GM19025 (cell line): ENCODE results near the gene YDJC.
"Not testable (repeated sequence)": the region's sequence is repeated elsewhere in the genome, so short reads cannot be mapped to it uniquely, and the experiment has no call there.

Experiments
- ATAC-seq: cut with Tn5 transposase; IDR thresholded peaks from one replicate; pipeline ENCODE4 v1.9.1; 2021; ENCODE audit warnings: mild to moderate bottlenecking, low read depth, moderate library complexity; ENCODE audit not compliant: unreplicated experiment

The YDJC gene, protein sequence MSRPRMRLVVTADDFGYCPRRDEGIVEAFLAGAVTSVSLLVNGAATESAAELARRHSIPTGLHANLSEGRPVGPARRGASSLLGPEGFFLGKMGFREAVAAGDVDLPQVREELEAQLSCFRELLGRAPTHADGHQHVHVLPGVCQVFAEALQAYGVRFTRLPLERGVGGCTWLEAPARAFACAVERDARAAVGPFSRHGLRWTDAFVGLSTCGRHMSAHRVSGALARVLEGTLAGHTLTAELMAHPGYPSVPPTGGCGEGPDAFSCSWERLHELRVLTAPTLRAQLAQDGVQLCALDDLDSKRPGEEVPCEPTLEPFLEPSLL

DNA sequence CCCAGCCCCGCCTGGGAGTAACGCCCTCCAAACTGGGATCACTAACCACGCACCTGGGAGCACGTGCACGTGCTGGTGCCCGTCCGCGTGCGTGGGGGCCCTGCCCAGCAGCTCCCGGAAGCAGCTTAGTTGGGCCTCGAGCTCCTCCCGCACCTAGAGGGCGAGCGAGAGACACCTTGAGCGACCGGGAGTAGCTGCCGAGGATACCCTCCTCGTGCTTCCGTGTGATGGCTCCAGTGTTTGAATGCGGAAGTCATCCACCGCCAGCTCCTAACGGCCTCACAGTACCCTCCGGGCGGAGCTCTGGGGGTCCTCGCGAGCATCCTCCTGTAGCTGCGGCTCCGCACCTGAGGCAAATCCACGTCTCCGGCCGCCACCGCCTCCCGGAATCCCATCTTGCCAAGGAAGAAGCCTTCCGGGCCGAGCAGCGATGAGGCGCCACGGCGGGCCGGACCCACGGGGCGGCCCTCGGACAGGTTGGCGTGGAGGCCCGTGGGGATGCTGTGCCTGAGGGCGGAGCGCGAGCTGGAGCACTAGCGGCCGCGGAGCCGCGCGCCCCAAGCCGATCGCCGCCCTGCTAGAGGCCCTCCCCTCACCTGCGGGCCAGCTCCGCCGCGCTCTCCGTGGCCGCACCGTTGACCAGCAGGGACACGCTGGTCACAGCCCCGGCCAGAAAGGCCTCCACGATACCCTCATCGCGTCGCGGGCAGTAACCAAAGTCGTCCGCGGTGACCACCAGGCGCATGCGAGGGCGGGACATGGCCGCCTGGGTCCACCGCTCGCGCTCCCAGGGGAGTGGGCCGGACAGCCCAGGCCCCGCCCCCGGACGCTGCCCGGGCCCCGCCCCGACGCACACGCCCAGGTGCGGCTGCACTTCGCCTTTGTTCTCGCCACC lies at the start of gene YDJC:
YDJC (minus strand) TSS at position 768 of the 895 bp plus-strand sequence; CDS start at position 760, 8 bp downstream.
- peak; percentile 72 for ATAC-seq

DNA sequence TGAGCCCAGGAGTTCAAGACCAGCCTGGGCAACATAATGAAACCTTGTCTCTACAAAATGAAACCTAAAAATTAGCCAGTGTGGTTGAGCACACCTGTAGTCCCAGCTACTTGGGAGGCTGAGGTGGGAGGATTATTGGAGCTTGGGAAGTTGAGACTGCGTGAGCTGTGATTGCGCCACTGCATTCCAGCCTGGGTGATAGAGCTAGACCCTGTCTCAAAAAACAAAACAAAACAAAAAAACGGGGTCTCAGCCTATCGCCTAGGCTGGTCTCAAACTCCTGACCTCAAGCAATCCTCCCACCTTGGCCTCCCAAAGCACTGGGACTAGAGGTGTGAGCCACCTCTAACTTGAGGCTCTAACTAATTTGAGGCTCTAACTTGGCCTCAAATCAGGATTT lies 49.6 kb upstream of the YDJC start:
- ATAC-seq = no peak

DNA sequence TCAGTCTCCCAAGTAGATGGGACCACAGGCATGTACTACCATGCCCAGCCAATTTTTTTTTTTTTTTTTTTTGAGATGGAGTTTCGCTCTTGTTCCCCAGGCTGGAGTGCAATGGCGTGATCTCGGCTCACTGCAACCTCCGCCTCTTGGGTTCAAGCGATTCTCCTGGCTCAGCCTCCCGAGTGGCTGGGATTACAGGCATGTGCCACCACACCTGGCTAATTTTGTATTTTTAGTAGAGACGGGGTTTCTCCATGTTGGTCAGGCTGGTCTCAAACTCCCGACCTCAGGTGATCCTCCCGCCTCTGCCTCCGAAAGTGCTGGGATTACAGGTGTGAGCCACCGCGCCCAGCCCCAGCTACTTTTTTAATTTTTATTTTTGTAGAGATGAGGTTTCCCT lies 49.0 kb upstream of the YDJC start:
- ATAC-seq = not testable (repeated sequence)

DNA sequence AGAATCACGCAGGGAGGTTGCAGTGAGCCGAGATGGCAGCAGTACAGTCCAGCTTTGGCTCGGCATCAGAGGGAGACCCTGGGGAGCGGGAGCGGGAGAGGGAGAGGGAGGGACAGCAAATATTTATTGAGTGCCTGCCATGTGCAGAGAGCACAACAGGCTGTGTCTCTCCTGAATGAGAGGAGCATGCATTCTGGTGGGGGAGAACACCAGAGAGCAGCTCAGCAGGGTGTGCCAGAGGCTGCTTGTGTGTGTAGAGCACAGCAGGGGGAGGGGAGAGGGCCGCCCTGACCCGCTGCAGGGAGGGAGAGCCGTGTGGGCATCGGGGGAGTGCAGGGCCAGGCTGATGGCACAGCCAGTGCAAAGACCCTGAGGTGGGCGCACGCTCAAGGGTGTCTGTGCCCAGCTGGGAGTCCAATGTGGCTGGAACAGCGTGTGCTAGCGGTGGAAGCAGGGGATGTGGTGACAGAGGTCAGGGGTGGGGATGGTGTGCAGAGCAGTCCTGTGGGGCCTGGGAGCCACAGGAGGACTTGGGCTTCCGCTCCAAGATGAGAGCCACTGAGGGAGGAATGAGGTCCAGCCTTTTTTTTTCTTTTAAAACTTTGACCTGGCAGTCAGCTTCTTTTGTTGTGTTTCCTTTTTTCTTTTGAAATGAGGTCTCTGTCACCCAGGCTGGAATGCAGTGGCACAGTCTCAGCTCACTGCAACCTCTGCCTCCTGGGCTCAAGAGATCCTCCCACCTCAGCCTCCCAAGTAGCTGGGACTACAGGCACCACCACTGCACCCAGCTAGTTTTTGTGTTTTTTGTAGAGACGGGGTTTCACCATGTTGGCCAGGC lies 48.0 kb upstream of the YDJC start:
- ATAC-seq = no peak

GRCh38 chr22:21674638-21675245 lies 44.9 kb upstream of the YDJC start:
- no peak for ATAC-seq

DNA sequence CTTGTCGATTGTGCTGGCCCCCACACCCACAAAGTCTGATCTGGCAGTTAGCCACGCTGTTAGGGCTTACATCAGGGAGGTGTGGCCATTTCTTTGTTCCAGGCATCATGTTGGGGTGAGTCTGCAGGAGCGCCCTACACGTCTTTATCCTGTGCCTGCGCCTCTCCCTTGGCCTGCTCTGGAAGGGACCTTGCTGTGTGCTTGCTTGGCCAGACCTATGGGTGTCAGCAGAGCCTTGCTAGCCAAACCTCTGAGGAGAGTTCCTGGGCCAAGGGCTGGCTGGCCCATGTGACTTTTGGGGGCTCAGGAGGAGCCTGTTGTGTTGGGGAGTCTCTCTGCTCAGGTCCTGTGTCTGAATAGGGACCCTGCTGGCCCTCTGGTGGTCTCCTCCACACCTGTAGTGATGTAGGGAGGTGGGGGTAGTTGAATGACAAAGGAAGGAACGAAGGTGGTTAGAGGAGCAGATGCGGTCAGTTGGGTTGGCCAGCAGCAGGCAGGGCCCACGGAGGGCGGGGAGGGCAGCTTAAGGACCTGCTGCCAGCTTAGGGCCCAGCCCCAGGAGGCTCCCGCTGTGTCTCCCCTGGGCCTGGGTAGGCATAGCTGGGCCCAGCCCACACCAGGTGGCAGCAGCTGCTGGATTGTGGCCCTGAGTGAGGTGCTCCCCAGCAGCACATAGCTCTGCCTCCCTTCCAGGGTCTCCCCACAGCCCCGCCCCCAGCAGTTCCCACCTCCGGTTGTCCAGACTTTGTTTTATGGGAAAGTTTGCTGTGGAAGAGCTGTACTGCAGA lies 43.9 kb upstream of the YDJC start:
- no peak for ATAC-seq

- ATAC-seq = no peak
These were observed 42.3 kb upstream of the YDJC start for GRCh38 chr22:21672107-21672629.

GRCh38 chr22:21669026-21669425 lies 39.2 kb upstream of the YDJC start:
- no peak for ATAC-seq

- no peak for ATAC-seq
These were observed 37.0 kb upstream of the YDJC start for GRCh38 chr22:21666786-21667185.

GRCh38 chr22:21665047-21665851 lies 35.4 kb upstream of the YDJC start:
- no peak for ATAC-seq

GRCh38 chr22:21663738-21664137 lies 33.9 kb upstream of the YDJC start:
- no peak for ATAC-seq

DNA sequence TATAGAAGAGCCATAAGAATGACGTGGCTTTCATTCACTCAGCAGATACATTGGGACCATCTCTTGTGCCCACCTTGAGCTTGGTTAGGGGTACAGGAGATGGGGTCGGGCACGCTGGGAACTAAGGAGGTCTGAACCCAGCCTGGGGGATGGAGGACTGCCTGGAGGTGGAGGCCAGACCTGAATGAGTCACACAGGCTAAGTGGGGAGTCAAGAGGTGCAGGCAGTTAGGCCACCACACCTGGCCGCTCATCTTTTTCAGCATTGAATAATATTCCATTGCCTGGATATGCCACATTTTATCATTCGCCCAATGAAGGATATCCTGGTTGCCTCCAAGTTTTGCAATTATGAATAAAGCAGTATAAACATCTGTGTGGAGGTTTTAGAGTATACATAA lies 32.2 kb upstream of the YDJC start:
- ATAC-seq = no peak

- ATAC-seq = no peak
These were observed 31.1 kb upstream of the YDJC start for GRCh38 chr22:21660904-21661303.

- no peak for ATAC-seq
These were observed 30.2 kb upstream of the YDJC start for GRCh38 chr22:21659864-21660525.

DNA sequence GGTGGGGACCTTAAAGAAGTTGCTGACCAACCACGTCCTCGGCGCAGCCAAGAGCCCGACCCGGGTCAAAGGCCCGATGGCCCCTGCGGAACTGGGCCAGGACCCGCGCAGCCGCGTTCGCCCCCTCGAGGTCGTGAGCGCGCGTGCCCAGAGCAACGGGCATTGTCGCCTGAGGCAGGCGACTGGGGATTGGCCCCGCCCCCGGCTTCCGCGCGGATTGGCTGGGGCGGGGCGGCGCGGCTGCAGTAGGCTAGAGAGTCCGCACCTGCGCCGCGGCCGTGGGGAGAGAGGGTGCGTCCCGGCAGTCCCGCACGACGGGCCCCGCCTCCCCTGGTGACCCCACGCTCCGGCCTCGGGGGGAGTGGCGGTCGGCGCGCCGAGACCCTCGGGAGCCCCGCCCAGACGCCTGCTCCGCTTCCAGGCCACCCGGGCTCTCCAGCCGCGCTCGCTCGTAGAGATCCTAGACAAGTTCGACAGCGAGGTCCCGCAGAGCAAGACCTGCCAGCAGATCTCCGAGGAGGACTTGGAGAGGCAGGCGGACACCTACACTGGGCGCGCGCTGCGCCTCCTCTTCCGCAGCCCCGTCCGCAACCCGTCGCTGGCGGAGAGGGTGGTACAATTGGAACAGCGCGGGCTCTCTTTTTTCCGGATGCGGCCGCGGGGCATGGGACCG lies 27.7 kb upstream of the YDJC start:
- peak; percentile 72 for ATAC-seq

GRCh38 chr22:21657020-21657359 lies 27.2 kb upstream of the YDJC start:
- ATAC-seq = no peak
